ENCODE results near the gene SEMA6B. TPM values are rescaled to one million over a fixed set of nuclear protein-coding genes. Genes with fewer than 3 reads are reported as not detected.
"Not testable (repeated sequence)": the region's sequence is repeated elsewhere in the genome, so short reads cannot be mapped to it uniquely, and the experiment has no call there.

SEMA6B gene
- total RNA-seq (2014; rRNA removed; shearing (Covaris generic)), result 0.89 and 1.6 TPM in 2 replicates

GRCh38 chr19:4559569-4559968 lies at the start of gene SEMA6B:
Gene SEMA6B, minus strand, starts transcription at chr19:4559684. Its CDS starts 1,227 bp downstream, at chr19:4558457.
- no peak for DNase-seq (ENCODE audit: low read depth)

- DNase-seq (ENCODE audit: low read depth), result no peak
These were observed 47.6 kb upstream of the SEMA6B start for GRCh38 chr19:4606921-4607678.

GRCh38 chr19:4606181-4606580 lies 46.7 kb upstream of the SEMA6B start:
- no peak for DNase-seq (ENCODE audit: low read depth)

GRCh38 chr19:4604912-4605311 lies 45.4 kb upstream of the SEMA6B start:
- no peak for DNase-seq (ENCODE audit: low read depth)

GRCh38 chr19:4602915-4603314 lies 43.4 kb upstream of the SEMA6B start:
- no peak for DNase-seq (ENCODE audit: low read depth)

GRCh38 chr19:4602173-4602788 lies 42.8 kb upstream of the SEMA6B start:
- no peak for DNase-seq (ENCODE audit: low read depth)

- no peak for DNase-seq (ENCODE audit: low read depth)
These were observed 41.4 kb upstream of the SEMA6B start for GRCh38 chr19:4600893-4601292.

GRCh38 chr19:4600082-4600481 lies 40.6 kb upstream of the SEMA6B start:
- DNase-seq (ENCODE audit: low read depth), result no peak

GRCh38 chr19:4598712-4599111 lies 39.2 kb upstream of the SEMA6B start:
- no peak for DNase-seq (ENCODE audit: low read depth)

GRCh38 chr19:4597975-4598671 lies 38.6 kb upstream of the SEMA6B start:
- peak; percentile 52 for DNase-seq (ENCODE audit: low read depth)

- DNase-seq (ENCODE audit: low read depth), result no peak
These were observed 37.9 kb upstream of the SEMA6B start for GRCh38 chr19:4597278-4597974.

GRCh38 chr19:4596033-4596904 lies 36.8 kb upstream of the SEMA6B start:
- no peak for DNase-seq (ENCODE audit: low read depth)

GRCh38 chr19:4595158-4595557 lies 35.7 kb upstream of the SEMA6B start:
- DNase-seq (ENCODE audit: low read depth), result not testable (repeated sequence)

- DNase-seq (ENCODE audit: low read depth), result no peak
These were observed 34.7 kb upstream of the SEMA6B start for GRCh38 chr19:4594201-4594600.

GRCh38 chr19:4593409-4593851 lies 33.9 kb upstream of the SEMA6B start:
- DNase-seq (ENCODE audit: low read depth), result peak; percentile 88

GRCh38 chr19:4592445-4592844 lies 33.0 kb upstream of the SEMA6B start:
- no peak for DNase-seq (ENCODE audit: low read depth)

- no peak for DNase-seq (ENCODE audit: low read depth)
These were observed 31.8 kb upstream of the SEMA6B start for GRCh38 chr19:4591320-4591719.

- DNase-seq (ENCODE audit: low read depth), result no peak
These were observed 31.1 kb upstream of the SEMA6B start for GRCh38 chr19:4590559-4590958.

GRCh38 chr19:4589579-4590410 lies 30.3 kb upstream of the SEMA6B start:
- no peak for DNase-seq (ENCODE audit: low read depth)

- DNase-seq (ENCODE audit: low read depth), result no peak
These were observed 28.8 kb upstream of the SEMA6B start for GRCh38 chr19:4588291-4588761.

Data from M059J (cell line).